HG03159 (cell line): Measurements from ENCODE around the gene MOGAT1.
"Not testable (repeated sequence)": the region's sequence is repeated elsewhere in the genome, so short reads cannot be mapped to it uniquely, and the experiment has no call there.

Experiments used
- ATAC-seq: cut with Tn5 transposase; IDR thresholded peaks from one replicate; pipeline ENCODE4 v1.9.1; 2021; ENCODE audit warnings: mild to moderate bottlenecking, moderate library complexity; ENCODE audit not compliant: unreplicated experiment

The MOGAT1 gene

GRCh38 chr2:222736924-222737323, 65.5 kb downstream of the MOGAT1 start:
- no peak for ATAC-seq

GRCh38 chr2:222738312-222738711, 66.9 kb downstream of the MOGAT1 start:
- no peak for ATAC-seq

- ATAC-seq = no peak
Observed at GRCh38 chr2:222738809-222739208, 67.4 kb downstream of the MOGAT1 start.

- no peak for ATAC-seq
Observed at GRCh38 chr2:222739939-222740338, 68.5 kb downstream of the MOGAT1 start.

- ATAC-seq = no peak
Observed at GRCh38 chr2:222743251-222743812, 71.9 kb downstream of the MOGAT1 start.

- ATAC-seq = no peak
Observed at GRCh38 chr2:222745836-222746559, 74.5 kb downstream of the MOGAT1 start.

GRCh38 chr2:222747526-222748160, 76.2 kb downstream of the MOGAT1 start:
- ATAC-seq = peak; percentile 76

- no peak for ATAC-seq
Observed at GRCh38 chr2:222750533-222750932, 79.1 kb downstream of the MOGAT1 start.

GRCh38 chr2:222751238-222751637, 79.8 kb downstream of the MOGAT1 start:
- ATAC-seq = peak; percentile 58

GRCh38 chr2:222751821-222752719, 80.6 kb downstream of the MOGAT1 start:
- ATAC-seq = no peak

GRCh38 chr2:222752746-222753145, 81.3 kb downstream of the MOGAT1 start:
- no peak for ATAC-seq

GRCh38 chr2:222753251-222753824, 81.9 kb downstream of the MOGAT1 start:
- no peak for ATAC-seq

- no peak for ATAC-seq
Observed at GRCh38 chr2:222754324-222754930, 83.0 kb downstream of the MOGAT1 start.

GRCh38 chr2:222755593-222755992, 84.1 kb downstream of the MOGAT1 start:
- not testable (repeated sequence) for ATAC-seq

- no peak for ATAC-seq
Observed at GRCh38 chr2:222756362-222756831, 84.9 kb downstream of the MOGAT1 start.

- no peak for ATAC-seq
Observed at GRCh38 chr2:222756951-222757650, 85.6 kb downstream of the MOGAT1 start.
